ENCODE data around the gene COMP. TPM values are rescaled to one million over a fixed set of nuclear protein-coding genes. Genes with fewer than 3 reads are reported as not detected.

The COMP gene
- total RNA-seq: 10 to 100 TPM in 1 of 2 donors, 1 to 10 TPM in 1; 1.9 to 47.7 TPM
- under 1 TPM in 3 of 6 donors, not detected in 3; 0.23 to 0.26 (median 0.24) TPM for polyA plus RNA-seq (ENCODE audit: insufficient read length in 6 of 6)
- long read RNA-seq, donor 1: 0 reads
- long read RNA-seq, donor 2: 0 reads
- long read RNA-seq, donor 3: 0 reads
- long read RNA-seq, donor 4, transcript COMP-201 (19 exons, 2,461 nt): major isoform, 39 of 46 reads
- long read RNA-seq, donor 4, partial matches to known transcripts: 4 of 46 reads
- long read RNA-seq, donor 4, other reads (novel, unspliced or antisense): 3 of 46 reads
- long read RNA-seq, donor 5: 0 reads
- long read RNA-seq, donor 6: 0 reads
- long read RNA-seq, donor 7: 0 reads
- long read RNA-seq, donor 8: 0 reads
- long read RNA-seq, donor 9: 0 reads
- long read RNA-seq, donor 10, transcript COMP-201 (19 exons, 2,461 nt): major isoform, 6 of 7 reads
- long read RNA-seq, donor 10, partial matches to known transcripts: 0 of 7 reads
- long read RNA-seq, donor 10, other reads (novel, unspliced or antisense): 1 of 7 reads
- long read RNA-seq, donor 11: 0 reads
- long read RNA-seq, donor 12: 0 reads

GRCh38 chr19:18790566-18791314, at the start of gene COMP:
Gene COMP (minus strand): TSS chr19:18791305. CDS start chr19:18791269, 36 bp downstream.
- Histone ChIP-seq H3K36me3 (no peaks in the 10 kb centered on the region), H3K4me3 (peak within 1 kb of the TSS in 1 of 2 donors; percentile 13), H3K4me1 (peaks cover 23 to 38% of the 10 kb centered on the region in 2 donors), H3K27ac (no peak within 1 kb of the TSS), H3K9me3 (no peaks in the 10 kb centered on the region), H3K27me3 (peaks cover 55 to 100% of the 10 kb centered on the region in 2 donors)
- no peak for ATAC-seq
- DNase-seq: no peak
- intact Hi-C loops (cut with DNase I): no loop called here
- TF ChIP-seq CTCF (IDR thresholded peaks at IDR 0.05): no peak

GRCh38 chr19:18840288-18841267, 49.5 kb upstream of the COMP start:
- Histone ChIP-seq H3K4me3 (no peak overlapping the region), H3K4me1 (peaks cover 21 to 94% of the 10 kb centered on the region in 2 donors), H3K27me3 (no peaks in the 10 kb centered on the region), H3K27ac (no peak overlapping the region), H3K36me3 (peaks cover 0 to 20% of the 10 kb centered on the region in 2 donors), H3K9me3 (no peaks in the 10 kb centered on the region)
- ATAC-seq: no peak
- intact Hi-C loops (cut with DNase I): loop anchor here in 1 of 2 donors (10.0 kb wide), 1 partner anchor 386 kb away; no protein-coding TSS in a partner anchor
- DNase-seq: no peak
- TF ChIP-seq CTCF (IDR thresholded peaks at IDR 0.05): no peak

- no peaks in the 10 kb centered on the region for H3K27me3 ChIP-seq
- ATAC-seq (peak; percentile 72), DNase-seq (peak in 1 of 4 donors; percentile 54)
- intact Hi-C loops (cut with DNase I): loop anchor here in 1 of 2 donors (10.0 kb wide), 1 partner anchor 385 kb away; no protein-coding TSS in a partner anchor
- H3K27ac ChIP-seq: no peak overlapping the region
- no peak overlapping the region for H3K4me3 ChIP-seq
- peaks cover 0 to 26% of the 10 kb centered on the region in 2 donors for H3K36me3 ChIP-seq
- TF ChIP-seq CTCF (IDR thresholded peaks at IDR 0.05): no peak
- H3K9me3 ChIP-seq: no peaks in the 10 kb centered on the region
- peaks cover 24 to 95% of the 10 kb centered on the region in 2 donors for H3K4me1 ChIP-seq
These were observed 48.6 kb upstream of the COMP start for GRCh38 chr19:18839465-18840287.

GRCh38 chr19:18834644-18834984, 43.5 kb upstream of the COMP start:
- peak overlapping the region in 1 of 2 donors; percentile 93 for H3K4me3 ChIP-seq
- DNase-seq (no peak), ATAC-seq (no peak)
- no peak overlapping the region for H3K27ac ChIP-seq
- no peak for TF ChIP-seq CTCF (IDR thresholded peaks at IDR 0.05)
- peaks cover 29 to 73% of the 10 kb centered on the region in 2 donors for H3K4me1 ChIP-seq
- peaks cover 0 to 22% of the 10 kb centered on the region in 2 donors for H3K36me3 ChIP-seq
- intact Hi-C loops (cut with DNase I): no loop called here
- no peaks in the 10 kb centered on the region for H3K9me3 ChIP-seq
- no peaks in the 10 kb centered on the region for H3K27me3 ChIP-seq
